HG03571 (cell line): Measurements from ENCODE around the gene KLC1.

Experiments used
- ATAC-seq: cut with Tn5 transposase; IDR thresholded peaks from one replicate; pipeline ENCODE4 v1.9.1; 2021; ENCODE audit not compliant: unreplicated experiment

KLC1 gene

GRCh38 chr14:103656756-103657133, 27.7 kb downstream of the KLC1 start:
- no peak for ATAC-seq

GRCh38 chr14:103657471-103657870, 28.5 kb downstream of the KLC1 start:
- no peak for ATAC-seq

- ATAC-seq: no peak
Observed at GRCh38 chr14:103659631-103660030, 30.6 kb downstream of the KLC1 start.

GRCh38 chr14:103662029-103662428, 33.0 kb downstream of the KLC1 start:
- ATAC-seq: no peak

GRCh38 chr14:103662591-103662990, 33.6 kb downstream of the KLC1 start:
- no peak for ATAC-seq

GRCh38 chr14:103663506-103663905, 34.5 kb downstream of the KLC1 start:
- ATAC-seq: no peak

- no peak for ATAC-seq
Observed at GRCh38 chr14:103667671-103668070, 38.7 kb downstream of the KLC1 start.

GRCh38 chr14:103668117-103668516, 39.1 kb downstream of the KLC1 start:
- no peak for ATAC-seq

GRCh38 chr14:103669370-103669769, 40.4 kb downstream of the KLC1 start:
- no peak for ATAC-seq

GRCh38 chr14:103671911-103672310, 42.9 kb downstream of the KLC1 start:
- no peak for ATAC-seq

- no peak for ATAC-seq
Observed at GRCh38 chr14:103675957-103676356, 46.9 kb downstream of the KLC1 start.

- ATAC-seq: no peak
Observed at GRCh38 chr14:103676881-103677675, 48.1 kb downstream of the KLC1 start.

- peak; percentile 79 for ATAC-seq
Observed at GRCh38 chr14:103679351-103679750, 50.3 kb downstream of the KLC1 start.

GRCh38 chr14:103680491-103681231, 51.6 kb downstream of the KLC1 start:
- ATAC-seq: no peak

GRCh38 chr14:103683139-103683538, 54.1 kb downstream of the KLC1 start:
- no peak for ATAC-seq

- ATAC-seq: no peak
Observed at GRCh38 chr14:103684471-103684870, 55.5 kb downstream of the KLC1 start.

GRCh38 chr14:103684871-103685270, 55.9 kb downstream of the KLC1 start:
- no peak for ATAC-seq

GRCh38 chr14:103685276-103686211, 56.5 kb downstream of the KLC1 start:
- ATAC-seq: no peak

GRCh38 chr14:103686831-103687485, 57.9 kb downstream of the KLC1 start:
- no peak for ATAC-seq

GRCh38 chr14:103687712-103688111, 58.7 kb downstream of the KLC1 start:
- no peak for ATAC-seq

- no peak for ATAC-seq
Observed at GRCh38 chr14:103688441-103688840, 59.4 kb downstream of the KLC1 start.
